Glomerular endothelial cell (primary cell): ENCODE data around the gene MRTFA. TPM values are rescaled to one million over a fixed set of nuclear protein-coding genes. Genes with fewer than 3 reads are reported as not detected.
A peak's percentile ranks its signal among the peaks of the same experiment; 100 is the strongest.
"Not testable (repeated sequence)": the region's sequence is repeated elsewhere in the genome, so short reads cannot be mapped to it uniquely, and the experiment has no call there.

Source experiments
- DNase-seq: peaks from one replicate; pipeline ENCODE4 v3.0.0-alpha.2; 2011; ENCODE audit warnings: low read depth, low spot score; ENCODE audit errors: extremely low read depth
- total RNA-seq: library from RNA; depleted of rRNA; stranded (reverse); fragments of >200 nt; gene quantifications from 2 replicates; pipeline ENCODE4 v1.2.3, GENCODE V29; 2015

The MRTFA gene
- total RNA-seq: 64.6 and 91.6 TPM in 2 replicates

GRCh38 chr22:40636380-40637182 is at the start of gene MRTFA:
Gene MRTFA, minus strand, starts transcription at chr22:40636719.
- DNase-seq: peak; percentile 90

- DNase-seq: no peak
These were observed 48.9 kb upstream of the MRTFA start for GRCh38 chr22:40685406-40685805.

GRCh38 chr22:40684728-40685127 is 48.2 kb upstream of the MRTFA start:
- no peak for DNase-seq

- DNase-seq: no peak
These were observed 44.9 kb upstream of the MRTFA start for GRCh38 chr22:40681451-40681850.

- DNase-seq: no peak
These were observed 44.3 kb upstream of the MRTFA start for GRCh38 chr22:40680819-40681183.

GRCh38 chr22:40679964-40680818 is 43.7 kb upstream of the MRTFA start:
- DNase-seq: no peak

GRCh38 chr22:40679249-40679963 is 42.9 kb upstream of the MRTFA start, which contains the start of gene MCHR1:
Gene MCHR1, plus strand, starts transcription at chr22:40679484. Its CDS starts 169 bp downstream, at chr22:40679653.
- DNase-seq: no peak

GRCh38 chr22:40678493-40679248 is 42.2 kb upstream of the MRTFA start:
- no peak for DNase-seq

GRCh38 chr22:40676644-40677043 is 40.1 kb upstream of the MRTFA start:
- DNase-seq: no peak

- not testable (repeated sequence) for DNase-seq
These were observed 39.6 kb upstream of the MRTFA start for GRCh38 chr22:40676166-40676565.

GRCh38 chr22:40674274-40674673 is 37.8 kb upstream of the MRTFA start:
- DNase-seq: no peak

GRCh38 chr22:40673017-40673416 is 36.5 kb upstream of the MRTFA start:
- DNase-seq: no peak

- DNase-seq: no peak
These were observed 35.4 kb upstream of the MRTFA start for GRCh38 chr22:40671796-40672360.

- DNase-seq: no peak
These were observed 34.9 kb upstream of the MRTFA start for GRCh38 chr22:40671369-40671768.

GRCh38 chr22:40670058-40670457 is 33.5 kb upstream of the MRTFA start:
- DNase-seq: no peak

GRCh38 chr22:40668611-40669411 is 32.3 kb upstream of the MRTFA start:
- no peak for DNase-seq

GRCh38 chr22:40666151-40666848 is 29.8 kb upstream of the MRTFA start:
- no peak for DNase-seq

- no peak for DNase-seq
These were observed 28.8 kb upstream of the MRTFA start for GRCh38 chr22:40665312-40665711.

GRCh38 chr22:40661671-40662070 is 25.2 kb upstream of the MRTFA start:
- DNase-seq: no peak
